ENCODE data around the gene ENKUR.

DNA sequence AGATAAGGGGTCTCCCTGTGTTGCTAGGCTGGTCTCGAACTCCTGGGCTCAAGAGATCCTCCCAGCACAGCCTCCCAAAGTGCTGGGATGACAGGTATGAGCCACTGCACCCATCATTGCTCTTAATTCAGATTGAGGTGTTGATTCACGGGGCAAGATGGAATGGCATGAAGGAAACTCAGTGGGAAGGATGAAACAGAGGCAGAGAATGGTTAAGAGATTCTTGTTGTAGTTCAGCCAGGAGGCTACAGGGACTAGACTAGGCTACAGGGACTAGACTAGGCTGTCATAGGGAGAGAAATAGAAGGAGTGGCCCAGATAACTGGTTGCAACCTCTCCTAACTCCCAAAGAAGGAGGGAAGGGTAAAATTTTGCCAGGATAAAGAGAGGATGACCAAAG is 48.4 kb upstream of the ENKUR start:
- TF ChIP-seq EZH2phosphoT487 (IDR thresholded peaks at IDR 0.05; ENCODE audit: insufficient read depth, low read depth) (no peak), EZH2 (IDR thresholded peaks at IDR 0.05; ENCODE audit: insufficient read depth, poor library complexity, severe bottlenecking) (no peak)
